OCI-LY1 (cell line): Measurements from ENCODE around the gene CFC1.
"Not testable (repeated sequence)": the region's sequence is repeated elsewhere in the genome, so short reads cannot be mapped to it uniquely, and the experiment has no call there.

Experiments used
- H2AFZ ChIP-seq: fragments of 200-600 bp; sonication (generic), shearing (Covaris generic); 2 replicates; pipeline ENCODE4 v1.6.0; 2014; ENCODE audit warnings: antibody characterized with exemption, mild to moderate bottlenecking, low read length
- H3F3A ChIP-seq: fragments of 200-600 bp; sonication (generic), shearing (Covaris generic); 2 replicates; pipeline ENCODE4 v1.6.0; 2014; ENCODE audit warnings: mild to moderate bottlenecking, antibody characterized with exemption, low read length, moderate library complexity; ENCODE audit not compliant: insufficient read depth
- H3K27ac ChIP-seq: fragments of 200-600 bp; sonication (generic); 2 replicates; pipeline ENCODE4 v1.5.1; 2014; ENCODE audit warnings: low read length, mixed run types, mild to moderate bottlenecking, low read depth; ENCODE audit not compliant: poor library complexity, severe bottlenecking
- H3K27me3 ChIP-seq: fragments of 200-600 bp; sonication (generic); 2 replicates; pipeline ENCODE4 v1.6.0; 2014; ENCODE audit warnings: antibody characterized with exemption, mild to moderate bottlenecking, low read length, moderate library complexity; ENCODE audit not compliant: insufficient read depth
- H3K36me3 ChIP-seq: fragments of 200-600 bp; sonication (generic); 2 replicates; pipeline ENCODE4 v1.6.1; 2014; ENCODE audit warnings: mild to moderate bottlenecking, antibody characterized with exemption, low read length, moderate library complexity, mixed read lengths; ENCODE audit not compliant: insufficient read depth
- H3K4me1 ChIP-seq: fragments of 200-600 bp; sonication (generic); 2 replicates; pipeline ENCODE4 v1.5.1; 2014; ENCODE audit warnings: mild to moderate bottlenecking, low read length, moderate library complexity; ENCODE audit not compliant: insufficient read depth, severe bottlenecking
- H3K4me2 ChIP-seq: fragments of 200-600 bp; sonication (generic), shearing (Covaris generic); 2 replicates; pipeline ENCODE4 v1.6.1; 2014; ENCODE audit warnings: low read length
- H3K4me3 ChIP-seq: fragments of 200-600 bp; sonication (generic); 2 replicates; pipeline ENCODE4 v1.5.1; 2014; ENCODE audit warnings: low read length, low read depth, mild to moderate bottlenecking, mixed read lengths; ENCODE audit not compliant: poor library complexity, severe bottlenecking
- H3K79me2 ChIP-seq: fragments of 200-600 bp; shearing (Covaris generic); 2 replicates; pipeline ENCODE4 v1.6.1; 2016; ENCODE audit warnings: mixed run types, low read length, mixed read lengths; ENCODE audit not compliant: insufficient read depth
- H3K9ac ChIP-seq: fragments of 200-600 bp; sonication (generic), shearing (Covaris generic); 2 replicates; pipeline ENCODE4 v1.6.1; 2014; ENCODE audit warnings: mild to moderate bottlenecking, low read length, mixed read lengths
- H3K9me2 ChIP-seq: fragments of 200-600 bp; sonication (generic), shearing (Covaris generic); 2 replicates; pipeline ENCODE4 v1.6.1; 2014; ENCODE audit warnings: low read depth, mild to moderate bottlenecking, low read length, mixed read lengths
- H3K9me3 ChIP-seq: fragments of 200-600 bp; shearing (Covaris generic); 2 replicates; pipeline ENCODE4 v1.6.1; 2014; ENCODE audit warnings: low read length, mixed read lengths
- H4K20me1 ChIP-seq: fragments of 200-600 bp; sonication (generic), shearing (Covaris generic); 2 replicates; pipeline ENCODE4 v1.6.0; 2016; ENCODE audit warnings: mild to moderate bottlenecking, low read length; ENCODE audit not compliant: insufficient read depth

Gene CFC1

GRCh38 chr2:130581491-130581890 lies 17.9 kb downstream of the CFC1 start:
- H3K79me2 ChIP-seq, H3F3A ChIP-seq, H4K20me1 ChIP-seq, H3K4me2 ChIP-seq, H3K36me3 ChIP-seq, H3K27ac ChIP-seq, H3K27me3 ChIP-seq, H3K9me2 ChIP-seq, H3K9me3 ChIP-seq, H3K4me1 ChIP-seq, H3K9ac ChIP-seq, H3K4me3 ChIP-seq, H2AFZ ChIP-seq: not testable (repeated sequence)

GRCh38 chr2:130579121-130579520 lies 20.3 kb downstream of the CFC1 start:
- not testable (repeated sequence) for H3K79me2 ChIP-seq, H4K20me1 ChIP-seq

GRCh38 chr2:130577559-130577958 lies 21.8 kb downstream of the CFC1 start:
- not testable (repeated sequence) for H3K4me3 ChIP-seq, H3K27ac ChIP-seq, H2AFZ ChIP-seq, H3K36me3 ChIP-seq, H3K79me2 ChIP-seq, H3K4me1 ChIP-seq, H3K9ac ChIP-seq, H4K20me1 ChIP-seq, H3F3A ChIP-seq, H3K9me3 ChIP-seq, H3K27me3 ChIP-seq, H3K9me2 ChIP-seq, H3K4me2 ChIP-seq

More at GRCh38 chr2:130579121-130579520, 20.3 kb downstream of the CFC1 start:
- H3F3A ChIP-seq, H3K36me3 ChIP-seq, H3K4me1 ChIP-seq, H2AFZ ChIP-seq, H3K9me3 ChIP-seq, H3K4me2 ChIP-seq, H3K27me3 ChIP-seq, H3K4me3 ChIP-seq, H3K27ac ChIP-seq, H3K9ac ChIP-seq, H3K9me2 ChIP-seq: not testable (repeated sequence)

GRCh38 chr2:130576209-130576784 lies 23.1 kb downstream of the CFC1 start:
- not testable (repeated sequence) for H3K9ac ChIP-seq, H3K4me2 ChIP-seq, H3K27ac ChIP-seq, H3K36me3 ChIP-seq, H3K4me3 ChIP-seq, H4K20me1 ChIP-seq, H3K9me2 ChIP-seq, H3K4me1 ChIP-seq, H3K27me3 ChIP-seq, H3K9me3 ChIP-seq, H3K79me2 ChIP-seq, H2AFZ ChIP-seq, H3F3A ChIP-seq

GRCh38 chr2:130574230-130574629 lies 25.1 kb downstream of the CFC1 start:
- H3K36me3 ChIP-seq, H2AFZ ChIP-seq, H3K27ac ChIP-seq, H3K9me2 ChIP-seq, H3K4me1 ChIP-seq, H3K27me3 ChIP-seq, H4K20me1 ChIP-seq, H3F3A ChIP-seq, H3K9me3 ChIP-seq, H3K4me2 ChIP-seq, H3K79me2 ChIP-seq, H3K9ac ChIP-seq, H3K4me3 ChIP-seq: not testable (repeated sequence)

- not testable (repeated sequence) for H2AFZ ChIP-seq, H3K27me3 ChIP-seq, H3K4me3 ChIP-seq, H3K9ac ChIP-seq, H3K4me2 ChIP-seq, H3K4me1 ChIP-seq, H3K9me2 ChIP-seq, H3K36me3 ChIP-seq, H3K79me2 ChIP-seq, H3K9me3 ChIP-seq, H3K27ac ChIP-seq, H3F3A ChIP-seq, H4K20me1 ChIP-seq
These were observed 27.4 kb downstream of the CFC1 start for GRCh38 chr2:130571929-130572328.

GRCh38 chr2:130566165-130566564 lies 33.2 kb downstream of the CFC1 start:
- not testable (repeated sequence) for H4K20me1 ChIP-seq, H3K9me2 ChIP-seq, H3K36me3 ChIP-seq, H2AFZ ChIP-seq, H3K9ac ChIP-seq, H3K4me2 ChIP-seq, H3K4me3 ChIP-seq, H3F3A ChIP-seq, H3K27ac ChIP-seq, H3K79me2 ChIP-seq, H3K4me1 ChIP-seq, H3K9me3 ChIP-seq, H3K27me3 ChIP-seq

- not testable (repeated sequence) for H3K4me3 ChIP-seq, H3K4me2 ChIP-seq, H3K36me3 ChIP-seq, H3F3A ChIP-seq, H3K9ac ChIP-seq, H3K4me1 ChIP-seq, H2AFZ ChIP-seq, H3K9me3 ChIP-seq, H4K20me1 ChIP-seq, H3K27ac ChIP-seq, H3K79me2 ChIP-seq, H3K27me3 ChIP-seq, H3K9me2 ChIP-seq
These were observed 42.9 kb downstream of the CFC1 start for GRCh38 chr2:130556441-130556840.
